ENCODE data around the gene RNPEP. TPM values are rescaled to one million over a fixed set of nuclear protein-coding genes. Genes with fewer than 3 reads are reported as not detected.
A peak's percentile ranks its signal among the peaks of the same experiment; 100 is the strongest.

RNPEP gene
- polyA plus RNA-seq, 1 of the 3 experiments (the other 2 are of a cell fraction), result 46.7 TPM

DNA sequence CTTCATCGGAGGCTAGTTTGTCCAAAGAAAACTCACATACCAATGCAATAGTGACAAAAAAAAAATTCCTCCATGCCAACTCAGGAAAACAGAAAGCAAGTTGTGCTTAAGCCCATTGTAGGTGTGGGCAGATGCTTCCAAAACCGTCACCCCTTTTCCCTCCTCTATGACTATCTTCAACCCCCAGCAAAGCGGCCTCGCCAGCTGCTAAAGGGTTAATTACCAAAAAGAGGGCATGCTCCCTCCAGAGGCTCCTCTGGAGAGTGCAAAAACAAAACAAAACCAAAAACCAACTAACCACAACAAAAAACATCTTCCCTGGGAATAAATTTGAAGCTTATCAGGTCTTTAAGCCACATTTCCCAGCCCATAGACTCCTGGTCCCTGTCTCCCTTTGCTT lies 37.3 kb upstream of the RNPEP start:
- Histone ChIP-seq H4K20me1 (ENCODE audit: insufficient read depth) (no peaks in the 10 kb centered on the region), H3K4me2 (peak overlapping the region; percentile 93), H3F3A (replicated peaks; ENCODE audit: insufficient read depth) (peaks cover 4% of the 10 kb centered on the region), H2AFZ (ENCODE audit: low read depth) (no peak overlapping the region; the same call in 1 of the 2 replicates), H3K79me2 (ENCODE audit: insufficient read depth) (no peaks in the 10 kb centered on the region), H3K36me3 (replicated peaks in 1 of 2; ENCODE audit: control insufficient read depth in 1 of 2, insufficient read depth in 2 of 2, low read length in 1 of 2) (no peaks in the 10 kb centered on the region), H3K9ac (no peak overlapping the region), H3K4me3 (ENCODE audit: low read depth in 2 of 2, low read length in 1 of 2) (peak overlapping the region; percentile 52 to 72; a peak in 2 of 4 replicates), H3K27ac (ENCODE audit: low read depth in 2 of 2, low read length in 1 of 2) (no peak overlapping the region), H3K9me2 (no peaks in the 10 kb centered on the region), H3K9me3 (no peaks in the 10 kb centered on the region), H3K27me3 (ENCODE audit: insufficient read depth) (no peaks in the 10 kb centered on the region), H3K4me1 (ENCODE audit: control insufficient read depth in 1 of 2, insufficient read depth in 2 of 2, low read depth in 1 of 2, low read length in 1 of 2) (peaks cover 0 to 17% of the 10 kb centered on the region in 2 experiments; a peak in 2 of 4 replicates)
- TF ChIP-seq, protein P1, sequence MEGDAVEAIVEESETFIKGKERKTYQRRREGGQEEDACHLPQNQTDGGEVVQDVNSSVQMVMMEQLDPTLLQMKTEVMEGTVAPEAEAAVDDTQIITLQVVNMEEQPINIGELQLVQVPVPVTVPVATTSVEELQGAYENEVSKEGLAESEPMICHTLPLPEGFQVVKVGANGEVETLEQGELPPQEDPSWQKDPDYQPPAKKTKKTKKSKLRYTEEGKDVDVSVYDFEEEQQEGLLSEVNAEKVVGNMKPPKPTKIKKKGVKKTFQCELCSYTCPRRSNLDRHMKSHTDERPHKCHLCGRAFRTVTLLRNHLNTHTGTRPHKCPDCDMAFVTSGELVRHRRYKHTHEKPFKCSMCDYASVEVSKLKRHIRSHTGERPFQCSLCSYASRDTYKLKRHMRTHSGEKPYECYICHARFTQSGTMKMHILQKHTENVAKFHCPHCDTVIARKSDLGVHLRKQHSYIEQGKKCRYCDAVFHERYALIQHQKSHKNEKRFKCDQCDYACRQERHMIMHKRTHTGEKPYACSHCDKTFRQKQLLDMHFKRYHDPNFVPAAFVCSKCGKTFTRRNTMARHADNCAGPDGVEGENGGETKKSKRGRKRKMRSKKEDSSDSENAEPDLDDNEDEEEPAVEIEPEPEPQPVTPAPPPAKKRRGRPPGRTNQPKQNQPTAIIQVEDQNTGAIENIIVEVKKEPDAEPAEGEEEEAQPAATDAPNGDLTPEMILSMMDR (IDR thresholded peaks at IDR 0.05), result peak; percentile 59
- TF ChIP-seq, protein P2, sequence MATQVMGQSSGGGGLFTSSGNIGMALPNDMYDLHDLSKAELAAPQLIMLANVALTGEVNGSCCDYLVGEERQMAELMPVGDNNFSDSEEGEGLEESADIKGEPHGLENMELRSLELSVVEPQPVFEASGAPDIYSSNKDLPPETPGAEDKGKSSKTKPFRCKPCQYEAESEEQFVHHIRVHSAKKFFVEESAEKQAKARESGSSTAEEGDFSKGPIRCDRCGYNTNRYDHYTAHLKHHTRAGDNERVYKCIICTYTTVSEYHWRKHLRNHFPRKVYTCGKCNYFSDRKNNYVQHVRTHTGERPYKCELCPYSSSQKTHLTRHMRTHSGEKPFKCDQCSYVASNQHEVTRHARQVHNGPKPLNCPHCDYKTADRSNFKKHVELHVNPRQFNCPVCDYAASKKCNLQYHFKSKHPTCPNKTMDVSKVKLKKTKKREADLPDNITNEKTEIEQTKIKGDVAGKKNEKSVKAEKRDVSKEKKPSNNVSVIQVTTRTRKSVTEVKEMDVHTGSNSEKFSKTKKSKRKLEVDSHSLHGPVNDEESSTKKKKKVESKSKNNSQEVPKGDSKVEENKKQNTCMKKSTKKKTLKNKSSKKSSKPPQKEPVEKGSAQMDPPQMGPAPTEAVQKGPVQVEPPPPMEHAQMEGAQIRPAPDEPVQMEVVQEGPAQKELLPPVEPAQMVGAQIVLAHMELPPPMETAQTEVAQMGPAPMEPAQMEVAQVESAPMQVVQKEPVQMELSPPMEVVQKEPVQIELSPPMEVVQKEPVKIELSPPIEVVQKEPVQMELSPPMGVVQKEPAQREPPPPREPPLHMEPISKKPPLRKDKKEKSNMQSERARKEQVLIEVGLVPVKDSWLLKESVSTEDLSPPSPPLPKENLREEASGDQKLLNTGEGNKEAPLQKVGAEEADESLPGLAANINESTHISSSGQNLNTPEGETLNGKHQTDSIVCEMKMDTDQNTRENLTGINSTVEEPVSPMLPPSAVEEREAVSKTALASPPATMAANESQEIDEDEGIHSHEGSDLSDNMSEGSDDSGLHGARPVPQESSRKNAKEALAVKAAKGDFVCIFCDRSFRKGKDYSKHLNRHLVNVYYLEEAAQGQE (IDR thresholded peaks at IDR 0.05; ENCODE audit: low read depth, low read length), result no peak
- POLR2A ChIA-PET, result no interaction called here
- WGBS (ENCODE audit: low lambda C conversion rate), result 69% methylated on average over 4 of the region's 4 CpGs
- DNase-seq, result no peak
- CTCF ChIA-PET, result interaction anchor here (1.0 to 3.6 kb wide), 8 partner anchors 14 to 116 kb away, joined by 3 to 32 read pairs (median 6); partner anchors contain the start of gene IPO9

DNA sequence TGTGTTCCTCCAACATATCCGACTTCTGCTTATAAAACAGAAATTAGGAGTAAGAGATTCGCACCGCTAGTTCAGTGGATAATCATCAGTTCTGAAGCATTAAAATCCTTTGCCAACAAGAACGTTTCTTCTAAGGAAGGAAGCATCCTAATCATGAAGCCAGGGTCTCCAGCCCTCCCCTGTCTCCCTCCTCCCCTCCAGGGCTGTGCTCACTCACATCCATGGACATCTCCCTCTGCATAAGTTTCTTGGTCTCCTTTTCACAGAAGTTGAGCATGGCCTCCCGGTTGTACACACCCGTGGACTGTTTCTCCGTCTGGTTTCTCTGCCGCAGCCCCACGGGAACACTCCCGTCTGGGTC lies 36.6 kb upstream of the RNPEP start:
- Histone ChIP-seq H3K9ac (peak overlapping the region; percentile 36; the same call in 1 of the 2 replicates), H3K9me3 (no peaks in the 10 kb centered on the region), H3K36me3 (replicated peaks in 1 of 2; ENCODE audit: control insufficient read depth in 1 of 2, insufficient read depth in 2 of 2, low read length in 1 of 2) (no peaks in the 10 kb centered on the region), H2AFZ (ENCODE audit: low read depth) (peak overlapping the region; percentile 91), H3K9me2 (no peaks in the 10 kb centered on the region), H3F3A (replicated peaks; ENCODE audit: insufficient read depth) (peaks cover 4% of the 10 kb centered on the region), H3K4me1 (ENCODE audit: control insufficient read depth in 1 of 2, insufficient read depth in 2 of 2, low read depth in 1 of 2, low read length in 1 of 2) (peaks cover 0 to 17% of the 10 kb centered on the region in 2 experiments; a peak in 2 of 4 replicates), H3K4me2 (peak overlapping the region; percentile 93), H3K79me2 (ENCODE audit: insufficient read depth) (no peaks in the 10 kb centered on the region), H3K27me3 (ENCODE audit: insufficient read depth) (no peaks in the 10 kb centered on the region), H3K27ac (ENCODE audit: low read depth in 2 of 2, low read length in 1 of 2) (no peak overlapping the region), H4K20me1 (ENCODE audit: insufficient read depth) (no peaks in the 10 kb centered on the region), H3K4me3 (ENCODE audit: low read depth in 2 of 2, low read length in 1 of 2) (peak overlapping the region; percentile 52 to 72)
- no peak for DNase-seq
- TF ChIP-seq, protein P3, sequence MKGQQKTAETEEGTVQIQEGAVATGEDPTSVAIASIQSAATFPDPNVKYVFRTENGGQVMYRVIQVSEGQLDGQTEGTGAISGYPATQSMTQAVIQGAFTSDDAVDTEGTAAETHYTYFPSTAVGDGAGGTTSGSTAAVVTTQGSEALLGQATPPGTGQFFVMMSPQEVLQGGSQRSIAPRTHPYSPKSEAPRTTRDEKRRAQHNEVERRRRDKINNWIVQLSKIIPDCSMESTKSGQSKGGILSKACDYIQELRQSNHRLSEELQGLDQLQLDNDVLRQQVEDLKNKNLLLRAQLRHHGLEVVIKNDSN (IDR thresholded peaks at IDR 0.05; ENCODE audit: borderline replicate concordance, low read depth), result no peak
- TF ChIP-seq RAD21 (IDR thresholded peaks at IDR 0.05; ENCODE audit: low read length) (no peak), GABPA (IDR thresholded peaks at IDR 0.05; ENCODE audit: low read depth) (no peak), FOXM1 (IDR thresholded peaks at IDR 0.05; ENCODE audit: low read depth) (no peak)
- CTCF ChIA-PET, result interaction anchor here (0.9 to 3.6 kb wide), 11 partner anchors 9 to 117 kb away, joined by 3 to 32 read pairs (median 4); partner anchors contain the start of gene IPO9
- POLR2A ChIA-PET, result interaction anchor here (1.2 kb wide), 2 partner anchors 9 to 44 kb away, joined by 3 to 6 read pairs; partner anchors contain the start of gene TIMM17A
- WGBS (ENCODE audit: low lambda C conversion rate), result 33% methylated on average over 10 of the region's 10 CpGs

All from SK-N-SH (cell line).